Right atrium auricular region (tissue), 2 donors: ENCODE data around the gene FAM50B. TPM values are rescaled to one million over a fixed set of nuclear protein-coding genes. Genes with fewer than 3 reads are reported as not detected.
A peak's percentile ranks its signal among the peaks of the same experiment; 100 is the strongest.

ENCODE experiments used
- DNase-seq: peaks from one replicate; pipeline ENCODE4 v3.0.0-alpha.2; 2019; ENCODE audit warnings: low spot score
- H3K27ac ChIP-seq, 2 donors: fragments of 200-600 bp; sonication (generic); 1 replicate in 1 of 2; 2 replicates in 1 of 2; pipeline ENCODE4 v1.5.1; 2016 to 2019
- H3K27me3 ChIP-seq, 2 donors: fragments of 200-600 bp; sonication (generic); one replicate each; pipeline versions ENCODE4 v1.5.1 to v1.6.0; 2017 to 2019
- H3K36me3 ChIP-seq: fragments of 200-600 bp; sonication (generic); one replicate; pipeline ENCODE4 v1.5.1; 2016
- H3K4me1 ChIP-seq, 2 donors: fragments of 200-600 bp; sonication (generic); one replicate each; pipeline versions ENCODE4 v1.5.1 to v1.6.0; 2017 to 2019
- H3K4me3 ChIP-seq, 2 donors: fragments of 200-600 bp; sonication (generic); 1 replicate in 1 of 2; 2 replicates in 1 of 2; pipeline ENCODE4 v1.5.1; 2017 to 2019; ENCODE audit warnings: mild to moderate bottlenecking in 1 of 2, moderate library complexity in 1 of 2
- H3K9me3 ChIP-seq, 2 donors: fragments of 200-600 bp; sonication (generic); one replicate each; pipeline ENCODE4 v1.5.1; 2019
- total RNA-seq, 2 donors: library from RNA; depleted of rRNA; stranded (reverse); fragments of >200 nt; gene quantifications; one replicate each; pipeline ENCODE4 v1.1.0, GENCODE V29; 2016
- TF ChIP-seq, protein P1 (sequence below), 2 donors: fragments of 200-600 bp; sonication (generic); IDR thresholded peaks; one replicate each; pipeline ENCODE4 v1.5.1; 2019; ENCODE audit warnings: antibody characterized with exemption in 2 of 2

The FAM50B gene
- total RNA-seq, 2 donors from 2014 or later, result 10.0 to 19.6 TPM

DNA sequence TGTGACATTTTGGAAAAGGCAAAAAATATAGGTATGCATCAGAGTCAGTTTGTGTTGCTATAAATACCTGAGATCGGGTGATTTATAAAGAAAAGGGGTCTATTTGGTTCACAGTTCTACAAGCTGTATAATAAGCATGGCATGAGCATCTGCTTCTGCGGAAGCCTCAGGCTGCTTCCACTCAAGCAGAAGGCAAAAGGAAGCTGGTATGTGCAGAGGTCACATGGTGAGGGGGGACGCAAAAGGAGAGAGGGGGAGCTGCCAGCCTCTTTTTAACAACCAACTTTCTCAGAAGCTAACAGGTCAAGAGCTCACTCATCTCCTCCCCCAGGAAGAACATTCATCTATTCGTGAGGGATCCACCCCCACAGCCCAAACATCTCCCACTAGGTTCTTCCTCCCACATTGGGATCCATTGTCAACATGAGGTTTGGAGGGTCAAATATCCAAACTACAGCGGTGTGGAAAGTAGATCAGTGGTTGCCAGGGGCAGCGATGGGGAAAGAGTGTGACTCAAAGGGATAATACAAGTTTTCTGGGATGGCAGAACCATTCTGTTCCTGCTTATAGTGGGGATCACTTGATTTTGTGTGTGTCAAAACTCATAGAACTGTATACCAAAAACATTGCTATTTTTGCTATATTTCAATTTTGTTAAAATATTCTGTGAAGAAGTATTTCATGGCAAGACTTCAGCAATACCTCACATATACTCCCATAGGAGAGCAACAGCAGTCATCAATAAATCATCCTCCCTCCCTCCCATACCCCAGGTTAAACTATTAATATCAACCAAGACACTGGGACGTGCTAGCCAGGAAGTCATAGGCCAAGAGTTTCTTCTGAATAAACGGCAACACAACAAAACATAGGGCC is 9.9 kb upstream of the FAM50B start:
- Histone ChIP-seq H3K9me3 (no peaks in the 10 kb centered on the region), H3K36me3 (no peaks in the 10 kb centered on the region), H3K27me3 (no peaks in the 10 kb centered on the region), H3K4me3 (no peak overlapping the region), H3K27ac (no peak overlapping the region), H3K4me1 (peaks cover 0 to 11% of the 10 kb centered on the region in 2 donors)
- DNase-seq, result no peak
- TF ChIP-seq, protein P1, sequence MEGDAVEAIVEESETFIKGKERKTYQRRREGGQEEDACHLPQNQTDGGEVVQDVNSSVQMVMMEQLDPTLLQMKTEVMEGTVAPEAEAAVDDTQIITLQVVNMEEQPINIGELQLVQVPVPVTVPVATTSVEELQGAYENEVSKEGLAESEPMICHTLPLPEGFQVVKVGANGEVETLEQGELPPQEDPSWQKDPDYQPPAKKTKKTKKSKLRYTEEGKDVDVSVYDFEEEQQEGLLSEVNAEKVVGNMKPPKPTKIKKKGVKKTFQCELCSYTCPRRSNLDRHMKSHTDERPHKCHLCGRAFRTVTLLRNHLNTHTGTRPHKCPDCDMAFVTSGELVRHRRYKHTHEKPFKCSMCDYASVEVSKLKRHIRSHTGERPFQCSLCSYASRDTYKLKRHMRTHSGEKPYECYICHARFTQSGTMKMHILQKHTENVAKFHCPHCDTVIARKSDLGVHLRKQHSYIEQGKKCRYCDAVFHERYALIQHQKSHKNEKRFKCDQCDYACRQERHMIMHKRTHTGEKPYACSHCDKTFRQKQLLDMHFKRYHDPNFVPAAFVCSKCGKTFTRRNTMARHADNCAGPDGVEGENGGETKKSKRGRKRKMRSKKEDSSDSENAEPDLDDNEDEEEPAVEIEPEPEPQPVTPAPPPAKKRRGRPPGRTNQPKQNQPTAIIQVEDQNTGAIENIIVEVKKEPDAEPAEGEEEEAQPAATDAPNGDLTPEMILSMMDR (IDR thresholded peaks at IDR 0.05), result no peak

DNA sequence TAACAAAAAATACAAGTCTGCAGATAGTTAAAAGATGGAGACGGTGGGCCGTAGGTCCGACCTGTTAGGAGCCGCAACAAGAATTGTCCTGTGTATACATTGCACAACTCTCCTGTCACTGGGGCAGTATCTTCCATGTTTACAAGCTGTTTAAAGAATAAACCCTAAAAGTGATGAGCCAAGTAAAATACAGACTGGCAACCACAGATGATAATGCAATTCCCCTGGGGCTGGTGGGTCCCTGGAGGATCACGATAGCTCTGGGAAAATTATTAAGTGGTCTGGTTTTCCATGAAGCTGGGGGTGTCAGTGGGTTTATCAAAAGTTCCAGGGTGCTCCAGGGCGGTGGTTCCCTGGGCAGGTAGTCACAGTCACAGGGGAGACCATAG is 8.1 kb upstream of the FAM50B start:
- H3K27me3 ChIP-seq, result no peaks in the 10 kb centered on the region
- TF ChIP-seq, protein P1 (IDR thresholded peaks at IDR 0.05), result no peak
- no peak for DNase-seq
- no peak overlapping the region for H3K27ac ChIP-seq
- H3K4me1 ChIP-seq, result peaks cover 0 to 11% of the 10 kb centered on the region in 2 donors
- H3K36me3 ChIP-seq, result no peaks in the 10 kb centered on the region
- no peaks in the 10 kb centered on the region for H3K9me3 ChIP-seq
- no peak overlapping the region for H3K4me3 ChIP-seq

DNA sequence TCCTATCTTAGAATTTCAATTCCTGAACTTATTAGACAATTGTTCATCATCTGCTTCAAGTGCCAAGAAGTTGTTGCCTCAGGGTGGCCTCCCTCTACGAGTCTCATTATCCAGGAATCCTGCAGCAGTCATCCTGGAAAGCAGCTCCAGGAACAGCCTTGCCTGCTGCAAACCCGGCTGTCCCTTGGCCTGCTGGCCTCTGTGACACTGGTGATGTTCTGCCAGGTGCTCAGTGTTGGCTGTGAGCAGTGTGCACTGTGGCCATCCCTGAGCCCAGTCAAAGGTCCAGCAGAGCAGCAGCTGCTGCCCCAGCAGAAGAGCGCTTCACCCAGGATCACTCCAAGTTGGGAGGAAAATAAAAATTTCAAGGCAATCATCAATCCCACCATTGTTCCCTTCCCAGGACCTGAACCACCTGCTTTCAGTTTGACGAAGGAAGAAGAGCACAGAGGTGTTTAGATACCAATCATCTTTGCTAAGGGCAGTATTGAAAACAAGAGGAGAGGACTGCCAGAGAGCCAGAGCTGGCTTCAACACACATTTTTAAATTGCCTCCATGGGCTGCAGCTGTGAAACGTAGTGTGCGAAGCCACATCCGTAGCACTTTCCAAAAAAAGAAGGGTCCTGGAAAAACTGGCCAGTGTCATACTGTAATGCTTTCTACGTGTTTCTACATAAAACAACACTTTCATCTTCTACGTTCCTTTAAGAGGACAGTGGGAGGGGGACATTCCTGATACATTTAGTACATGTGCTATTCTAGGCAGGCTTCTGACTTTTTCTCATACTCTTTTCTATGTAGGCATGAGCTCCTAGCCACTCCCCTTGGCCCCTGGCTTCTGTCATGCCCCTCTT is 7.2 kb upstream of the FAM50B start:
- TF ChIP-seq, protein P1 (IDR thresholded peaks at IDR 0.05), result no peak
- Histone ChIP-seq H3K4me1 (peaks cover 0 to 11% of the 10 kb centered on the region in 2 donors), H3K27me3 (no peaks in the 10 kb centered on the region), H3K9me3 (no peaks in the 10 kb centered on the region), H3K36me3 (no peaks in the 10 kb centered on the region), H3K27ac (peak overlapping the region in 1 of 2 donors; percentile 25), H3K4me3 (no peak overlapping the region)
- no peak for DNase-seq

DNA sequence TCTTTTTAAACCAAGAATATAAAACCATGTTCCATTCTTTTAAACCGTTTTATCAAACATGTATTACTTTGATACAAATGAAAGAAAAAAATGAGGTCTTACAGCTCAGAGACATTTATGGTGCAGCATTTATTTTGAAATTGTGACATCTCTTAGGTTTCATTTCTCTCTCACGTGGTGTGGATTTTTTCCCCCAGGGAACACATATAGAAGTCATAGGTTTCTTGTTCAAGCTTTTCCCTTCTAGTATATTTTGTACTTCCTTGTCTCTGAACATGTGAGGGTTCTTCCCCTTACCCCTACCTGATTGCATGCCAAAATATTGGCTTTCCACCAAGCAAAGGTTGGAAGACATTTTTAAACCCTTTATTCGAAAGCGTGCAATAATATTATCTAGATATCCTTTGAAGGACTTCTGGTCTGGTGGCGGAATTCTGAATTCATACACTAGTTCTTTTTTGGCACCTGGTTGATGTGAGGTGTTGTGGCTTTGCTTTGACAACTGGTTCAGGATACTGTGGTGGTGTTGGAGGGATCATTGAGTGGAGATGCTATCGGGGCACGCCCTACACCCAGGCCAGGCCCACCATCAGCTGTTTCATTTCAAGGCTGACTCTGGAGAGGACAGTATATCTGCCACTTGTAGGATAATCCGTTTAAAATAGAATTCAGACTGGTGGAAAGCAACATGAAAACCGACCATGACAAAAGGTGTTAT is 5.6 kb upstream of the FAM50B start:
- no peak for DNase-seq
- no peak overlapping the region for H3K4me3 ChIP-seq
- no peak overlapping the region for H3K27ac ChIP-seq
- TF ChIP-seq, protein P1 (IDR thresholded peaks at IDR 0.05), result no peak
- no peaks in the 10 kb centered on the region for H3K27me3 ChIP-seq
- H3K4me1 ChIP-seq, result peaks cover 0 to 11% of the 10 kb centered on the region in 2 donors
- H3K9me3 ChIP-seq, result no peaks in the 10 kb centered on the region
- no peaks in the 10 kb centered on the region for H3K36me3 ChIP-seq

DNA sequence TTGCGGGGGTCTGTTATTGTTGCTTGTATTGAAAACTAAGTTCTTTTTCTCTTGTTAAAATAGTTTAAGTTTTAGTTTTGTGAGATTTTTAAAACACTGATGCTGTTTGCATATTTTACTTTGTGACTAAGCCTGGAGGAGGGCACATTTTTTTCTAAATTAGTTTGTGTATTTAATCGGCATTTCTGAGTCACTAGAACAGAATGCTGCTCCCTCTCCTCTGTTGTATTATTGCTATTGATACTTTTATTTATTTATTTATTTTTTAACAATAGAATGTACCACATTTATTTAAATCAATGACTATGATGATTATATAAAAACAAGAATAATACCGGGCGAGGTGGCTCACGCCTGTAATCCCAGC is 5.1 kb upstream of the FAM50B start:
- no peaks in the 10 kb centered on the region for H3K9me3 ChIP-seq
- H3K27me3 ChIP-seq, result no peaks in the 10 kb centered on the region
- H3K4me3 ChIP-seq, result no peak overlapping the region
- TF ChIP-seq, protein P1 (IDR thresholded peaks at IDR 0.05), result no peak
- no peaks in the 10 kb centered on the region for H3K36me3 ChIP-seq
- no peak for DNase-seq
- no peak overlapping the region for H3K27ac ChIP-seq
- H3K4me1 ChIP-seq, result peaks cover 0 to 11% of the 10 kb centered on the region in 2 donors
